AML-193 (cell line): ENCODE measurements around the gene TTLL7.
"Not testable (repeated sequence)": the region's sequence is repeated elsewhere in the genome, so short reads cannot be mapped to it uniquely, and the experiment has no call there.

Source experiments
- DNase-seq, 2 experiments: peaks; one replicate each; lab custom pipeline; 2025; lab: John Stamatoyannopoulos, UW

Gene TTLL7

GRCh38 chr1:83996621-83997020 is 2.3 kb downstream of the TTLL7 start:
- DNase-seq: no peak

GRCh38 chr1:83996191-83996590 is 2.7 kb downstream of the TTLL7 start:
- no peak for DNase-seq

DNA sequence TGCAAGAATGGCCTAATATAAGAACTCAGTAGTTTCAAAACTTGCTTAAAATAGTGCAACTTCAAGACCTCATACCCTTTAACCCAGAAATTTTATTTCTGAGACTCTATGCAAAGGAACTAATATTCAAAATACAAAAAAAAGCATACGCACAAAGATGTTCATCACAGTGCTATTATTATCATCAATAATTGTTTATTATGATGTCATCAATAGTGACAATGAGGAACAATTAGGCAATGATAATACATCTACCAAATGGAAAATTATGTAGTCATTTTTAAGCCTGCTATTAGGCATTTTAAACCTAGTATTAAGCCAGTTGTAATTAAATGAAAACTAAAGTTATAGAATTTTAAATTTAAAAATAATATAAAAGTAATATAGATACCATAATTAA is 3.3 kb downstream of the TTLL7 start:
- no peak for DNase-seq

- DNase-seq: no peak
Observed at GRCh38 chr1:83994111-83994510, 4.8 kb downstream of the TTLL7 start.

DNA sequence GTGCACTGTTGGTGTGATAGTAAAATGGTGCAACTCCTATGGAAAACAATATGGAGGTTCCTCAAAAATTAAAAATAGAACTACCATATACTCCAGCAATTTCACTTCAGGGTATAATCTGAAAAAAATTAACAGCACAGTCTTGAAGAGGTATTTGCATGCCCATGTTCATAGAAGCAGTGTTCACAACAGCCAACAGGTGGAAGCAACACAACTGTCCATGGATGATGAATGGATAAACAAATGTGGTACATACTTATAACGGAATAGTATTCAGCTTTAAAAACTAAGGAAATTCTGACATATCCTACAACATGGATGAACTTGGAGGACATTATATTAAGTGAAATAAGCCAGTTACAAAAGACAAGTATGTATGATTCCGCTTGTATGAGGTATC is 8.2 kb downstream of the TTLL7 start:
- DNase-seq: no peak

- DNase-seq: no peak
Observed at GRCh38 chr1:83985048-83985447, 13.9 kb downstream of the TTLL7 start.

DNA sequence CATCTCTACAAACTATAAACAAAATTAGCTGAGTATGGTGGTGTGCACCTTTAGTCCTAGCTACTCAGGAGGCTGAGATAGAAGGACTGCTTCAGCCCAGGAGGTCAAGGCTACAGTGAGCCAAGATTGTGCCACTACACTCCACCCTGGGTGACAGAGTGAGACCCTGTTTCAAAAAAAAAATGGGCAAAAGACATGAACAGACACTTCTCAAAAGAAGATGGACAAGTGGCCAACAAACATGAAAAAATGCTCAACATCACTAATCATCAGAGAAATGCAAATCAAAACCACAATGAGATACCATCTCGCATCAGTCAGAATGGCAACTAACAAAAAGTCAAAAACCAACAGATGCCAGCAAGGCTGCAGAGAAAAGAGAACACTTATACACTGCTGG is 15.0 kb downstream of the TTLL7 start:
- not testable (repeated sequence) for DNase-seq

DNA sequence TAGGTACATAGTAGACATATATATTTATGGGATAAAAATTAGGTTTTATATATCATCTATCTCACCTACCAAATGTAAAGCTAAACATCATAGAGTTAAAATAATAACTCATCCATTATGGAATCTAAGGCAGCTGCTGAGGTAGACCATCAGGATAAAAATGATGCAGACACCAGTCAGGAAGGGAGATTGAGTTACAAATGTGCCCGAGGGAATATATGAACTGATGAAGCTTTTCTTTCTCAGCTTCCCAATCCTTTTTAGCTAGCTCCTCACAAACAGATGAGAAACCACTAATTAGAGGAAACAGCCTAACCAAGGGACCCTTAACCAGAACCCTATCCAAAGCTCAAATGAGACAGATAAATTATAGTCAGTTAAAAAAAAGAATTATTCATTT is 20.9 kb downstream of the TTLL7 start:
- DNase-seq: no peak

GRCh38 chr1:83976920-83977319 is 22.0 kb downstream of the TTLL7 start:
- DNase-seq: no peak

DNA sequence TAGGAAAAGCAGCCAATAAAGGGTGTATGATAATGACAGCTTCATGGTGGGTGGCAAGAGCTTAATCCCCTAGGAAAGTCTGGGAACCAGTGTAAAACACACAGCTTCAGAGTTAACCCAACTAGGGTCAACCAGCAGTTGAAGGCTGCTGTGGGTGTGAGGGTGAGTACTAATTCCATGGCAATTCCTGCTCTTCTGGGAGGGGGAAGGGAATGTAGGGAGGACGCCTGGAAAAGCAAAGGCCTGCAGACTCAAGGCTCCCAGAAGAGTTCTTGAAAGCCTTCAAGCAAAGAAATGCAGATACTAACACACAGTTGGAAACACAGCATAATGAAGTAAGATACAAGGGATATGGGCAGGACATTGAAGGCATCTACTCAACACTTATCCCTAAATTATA is 28.1 kb downstream of the TTLL7 start:
- no peak for DNase-seq

DNA sequence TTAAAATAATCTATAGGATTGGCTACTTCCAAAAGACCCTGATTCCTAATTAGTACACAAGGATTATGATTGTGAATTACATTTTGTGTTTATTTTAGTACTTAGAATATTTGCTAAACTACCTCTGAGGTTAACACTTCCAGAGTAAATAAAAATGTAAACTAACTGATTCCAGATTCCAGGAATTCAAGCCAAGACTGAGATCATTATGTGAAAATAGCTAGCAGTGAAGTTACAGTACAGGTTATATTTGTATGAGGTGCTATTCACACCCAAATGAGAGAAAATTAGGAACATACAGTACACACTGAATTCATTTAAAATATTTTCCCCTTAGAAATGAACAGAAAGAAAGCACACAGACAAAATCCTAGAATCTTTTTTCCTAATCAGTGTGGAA is 28.8 kb downstream of the TTLL7 start:
- no peak for DNase-seq

DNA sequence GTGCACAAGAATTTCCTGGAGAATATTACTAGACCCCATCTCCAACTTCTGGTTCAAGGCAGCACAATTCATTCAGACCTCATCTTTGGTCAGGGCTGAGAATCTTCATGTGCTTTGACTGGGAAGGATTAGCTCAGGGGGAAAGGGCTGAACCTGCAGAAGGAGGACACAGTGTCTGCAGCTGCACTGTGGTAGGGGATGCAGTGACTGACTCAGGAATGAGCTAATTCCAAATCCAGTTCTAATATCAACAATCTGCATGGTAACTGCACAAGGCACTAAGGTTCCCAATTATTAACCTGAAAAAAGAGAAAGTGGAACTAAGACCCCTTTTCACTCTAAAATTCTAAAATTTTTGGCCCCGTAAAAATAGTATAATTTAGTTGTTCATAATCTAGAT is 31.6 kb downstream of the TTLL7 start:
- DNase-seq: no peak

DNA sequence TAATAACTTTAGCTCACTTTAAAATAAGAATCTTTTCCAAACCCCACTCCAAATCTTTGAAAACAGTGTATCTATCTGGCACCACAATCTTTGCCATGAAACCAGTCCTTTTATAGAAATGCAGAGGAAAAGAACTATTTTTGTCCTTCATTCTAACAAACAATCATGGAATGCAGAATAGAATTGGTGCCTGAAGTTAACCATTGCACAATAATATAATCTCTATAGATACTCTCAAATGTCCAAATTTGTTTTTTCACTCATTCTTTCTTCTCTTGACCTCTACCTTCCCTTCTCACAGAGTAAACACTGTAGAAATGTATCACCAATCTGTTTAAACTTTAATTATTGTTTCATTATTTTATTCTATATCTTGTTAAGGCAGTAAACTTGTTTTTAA is 34.8 kb downstream of the TTLL7 start:
- DNase-seq: no peak

GRCh38 chr1:83961571-83962295 is 37.2 kb downstream of the TTLL7 start:
- no peak for DNase-seq

DNA sequence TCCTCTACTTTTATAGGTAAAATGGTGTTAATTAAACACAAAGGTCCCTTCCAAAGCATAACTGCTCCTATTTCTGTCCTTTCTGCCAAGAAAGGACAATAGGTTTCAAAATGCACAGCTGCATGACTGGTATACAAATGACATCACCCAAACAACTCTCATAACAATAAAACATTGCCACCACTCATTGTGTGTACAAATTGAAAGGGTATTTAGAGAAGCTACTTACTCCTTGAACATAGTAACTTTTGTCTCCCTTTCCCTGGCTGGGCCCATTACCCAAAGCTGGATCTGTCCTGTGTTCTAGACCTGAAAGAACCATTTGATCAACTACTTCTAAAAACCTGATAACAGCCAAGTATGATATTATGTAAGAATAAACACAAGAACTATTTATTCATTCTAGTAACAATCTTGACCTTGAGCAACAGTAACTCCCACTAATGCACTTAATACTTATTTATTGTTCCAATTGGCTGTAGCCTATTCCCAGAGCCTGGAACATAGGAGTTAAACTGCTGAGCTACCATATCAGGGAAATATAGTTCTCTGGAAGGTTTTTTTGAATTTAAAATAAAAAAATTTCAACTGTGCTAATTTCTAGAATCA is 38.2 kb downstream of the TTLL7 start:
- no peak for DNase-seq

- no peak for DNase-seq
Observed at GRCh38 chr1:83959824-83960498, 39.0 kb downstream of the TTLL7 start.

GRCh38 chr1:83958704-83959103 is 40.2 kb downstream of the TTLL7 start:
- no peak for DNase-seq

DNA sequence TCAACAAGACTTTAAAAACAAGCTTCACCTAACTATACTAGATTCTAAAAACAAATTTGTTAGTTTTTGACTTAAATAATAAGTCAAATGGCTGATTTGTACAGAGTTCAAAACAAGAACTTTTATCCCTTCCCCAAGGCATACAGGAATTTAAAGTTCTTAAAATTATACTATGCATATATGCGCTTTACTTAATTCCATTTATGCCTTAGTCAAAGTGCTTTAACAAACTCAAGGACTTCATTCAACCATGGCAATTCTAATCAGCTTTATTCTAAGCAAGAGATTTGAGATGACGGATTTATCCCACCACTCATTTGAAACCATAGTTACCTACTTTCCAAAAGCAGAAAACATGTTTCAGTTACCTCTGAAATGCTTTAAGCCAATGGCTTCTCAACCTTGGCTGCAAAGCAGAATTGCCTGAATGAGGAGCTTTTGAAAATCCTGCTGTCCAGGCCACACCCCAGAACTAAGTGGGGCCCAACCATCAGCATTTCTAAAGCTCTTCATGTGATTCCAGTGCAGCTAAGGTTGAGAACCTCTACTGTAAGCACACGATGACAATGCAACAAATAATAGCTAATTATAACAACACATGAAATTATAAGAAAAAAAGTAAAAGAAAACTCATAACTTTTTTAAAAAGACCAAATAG is 44.6 kb downstream of the TTLL7 start:
- no peak for DNase-seq

GRCh38 chr1:83950106-83950661 is 48.7 kb downstream of the TTLL7 start:
- no peak for DNase-seq

DNA sequence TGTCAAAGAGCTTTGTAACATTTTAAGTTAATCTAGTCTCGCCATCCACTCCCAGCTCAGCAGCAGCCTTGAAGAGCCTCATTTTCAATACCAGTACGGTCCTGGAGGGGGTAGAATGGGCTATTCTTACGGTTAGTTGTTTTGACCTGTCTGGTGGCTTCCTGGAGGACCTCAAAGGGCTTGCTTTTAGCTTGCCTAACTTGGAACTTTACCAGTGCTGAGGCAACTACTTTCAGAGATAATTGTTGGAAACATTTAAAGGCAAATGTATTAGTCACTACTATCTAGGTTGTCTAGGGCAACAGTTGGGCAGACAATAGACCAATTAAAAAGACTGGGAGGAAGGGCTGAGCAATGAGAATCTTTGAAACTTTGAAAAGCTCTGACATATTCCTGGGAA is 56.0 kb downstream of the TTLL7 start:
- DNase-seq: no peak

DNA sequence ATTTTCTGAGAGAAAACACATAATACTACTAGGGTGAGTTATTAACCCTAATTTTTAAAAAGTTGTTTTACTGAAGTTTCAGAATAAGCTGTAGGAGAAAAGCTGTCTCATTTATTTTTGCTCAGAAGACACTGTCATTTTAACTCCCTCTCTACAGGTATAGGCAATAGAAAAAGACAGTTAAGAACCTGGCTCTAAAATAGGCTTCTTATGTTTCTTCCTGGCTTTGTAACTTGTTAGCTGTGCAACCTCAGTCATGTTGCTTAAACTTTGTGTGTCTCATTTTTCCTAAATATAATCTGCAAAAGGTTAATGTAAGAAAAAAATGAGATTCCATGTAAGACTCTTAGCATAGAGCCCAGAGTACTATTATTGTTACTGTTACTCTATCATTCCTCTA is 64.4 kb downstream of the TTLL7 start:
- DNase-seq: no peak

- no peak for DNase-seq
Observed at GRCh38 chr1:83932693-83933092, 66.2 kb downstream of the TTLL7 start.

DNA sequence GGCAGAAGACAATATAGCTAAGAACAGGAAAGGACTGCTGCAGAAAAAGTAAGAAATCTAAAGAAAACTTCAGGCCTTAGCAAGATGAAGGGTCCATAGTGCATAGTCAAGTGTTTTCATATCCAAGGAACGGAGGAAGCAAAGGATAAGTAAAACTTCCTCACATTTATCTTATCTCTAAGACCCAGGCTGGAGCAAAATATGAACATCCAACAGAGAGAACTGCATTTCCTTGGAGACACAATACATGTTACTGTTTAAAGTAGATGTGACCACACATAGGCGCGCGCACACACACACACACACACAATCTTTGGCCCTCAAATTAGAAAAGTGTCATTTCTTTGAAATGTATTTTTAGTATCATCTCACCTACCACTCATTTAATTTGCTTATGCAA is 66.7 kb downstream of the TTLL7 start:
- no peak for DNase-seq
